Kidney (tissue), 14 donors: Measurements from ENCODE around the gene PTPN2. TPM values are rescaled to one million over a fixed set of nuclear protein-coding genes. Genes with fewer than 3 reads are reported as not detected.
A peak's percentile ranks its signal among the peaks of the same experiment; 100 is the strongest.
"Not testable (repeated sequence)": the region's sequence is repeated elsewhere in the genome, so short reads cannot be mapped to it uniquely, and the experiment has no call there.

Experiments
- DNase-seq, 5 donors: peaks; one replicate each; pipeline ENCODE4 v3.0.0-alpha.2; 2013 to 2020
- FAIRE-seq: peaks from 2 replicates; lab custom pipeline; 2012; peaks lifted over from hg19 to GRCh38; lab: Jason Lieb, UNC
- H3K27ac ChIP-seq, 2 donors: one replicate each; pipeline ENCODE4 v1.7.0; 2013; ENCODE audit warnings: low read depth in 2 of 2, low read length in 2 of 2, inconsistent platforms in 1 of 2
- H3K27me3 ChIP-seq: one replicate; pipeline ENCODE4 v1.7.1; 2013; ENCODE audit warnings: low read length, inconsistent platforms; ENCODE audit not compliant: control insufficient read depth, insufficient read depth
- H3K36me3 ChIP-seq, 3 donors: one replicate each; pipeline versions ENCODE4 v1.7.0 to v1.7.1; 2013; ENCODE audit warnings: low read length in 3 of 3, control low read depth in 1 of 3, inconsistent platforms in 1 of 3; ENCODE audit not compliant: insufficient read depth in 3 of 3, control insufficient read depth in 2 of 3
- H3K4me1 ChIP-seq, 3 donors: one replicate each; pipeline versions ENCODE4 v1.7.0 to v1.7.1; 2013; ENCODE audit warnings: low read length in 3 of 3, inconsistent platforms in 1 of 3, low read depth in 1 of 3; ENCODE audit not compliant: control insufficient read depth in 2 of 3, insufficient read depth in 2 of 3
- H3K4me3 ChIP-seq, 3 donors: one replicate each; pipeline versions ENCODE4 v1.7.0 to v1.8.1; 2013; ENCODE audit warnings: low read length in 3 of 3, control low read depth in 1 of 3, inconsistent platforms in 1 of 3
- H3K9ac ChIP-seq, 3 donors: one replicate each; pipeline versions ENCODE4 v1.7.0 to v1.7.1; 2013; ENCODE audit warnings: low read length in 3 of 3, control low read depth in 1 of 3, inconsistent platforms in 1 of 3
- H3K9me3 ChIP-seq, 3 donors: one replicate each; pipeline versions ENCODE4 v1.7.0 to v1.7.1; 2013; ENCODE audit warnings: low read length in 3 of 3, control low read depth in 1 of 3, inconsistent platforms in 1 of 3; ENCODE audit not compliant: control insufficient read depth in 2 of 3, insufficient read depth in 1 of 3
- CTCF ChIP-seq: IDR thresholded peaks from 3 replicates; pipeline ENCODE4 v1.5.1; 2012; ENCODE audit warnings: mild to moderate bottlenecking, moderate library complexity, borderline replicate concordance; ENCODE audit not compliant: insufficient read depth; ENCODE audit errors: extremely low read depth
- intact Hi-C: fragments of 100-400 bp; cut with DNase I; formaldehyde crosslinking; loops from one replicate; pipeline ENCODE4 v1.11.1; 2022
- polyA plus RNA-seq: library from polyadenylated mRNA; stranded (reverse); fragments of 350-450 nt; fragmentation: Illumina TruSeq; extraction: RNeasy Lipid Tissue Mini Kit (QIAGEN cat#74804); gene quantifications from one replicate; pipeline ENCODE4 v1.2.3, GENCODE V29; 2014; ENCODE audit warnings: low read depth, low replicate concordance; ENCODE audit not compliant: insufficient read depth
- total RNA-seq: library from RNA; stranded (reverse); fragmentation: NEBNext Ultra II Directional; extraction: Animal tissue kit (Norgen Biotek cat#: 25700); gene quantifications from one replicate; pipeline ENCODE4 v1.2.1, GENCODE V29; 2021
- donor health status: control.
- donor health status: control.
- donor health status: control.
- donor health status: control.
- donor health status: control.
- donor health status: DM: yes; HTN: yes; CAD: no.
- donor health status: Normal renal cell carcinoma (clear cell type).

PTPN2 gene
- total and polyA plus RNA-seq, 2 donors from 2014 or later, result 23.4 to 45.8 TPM

DNA sequence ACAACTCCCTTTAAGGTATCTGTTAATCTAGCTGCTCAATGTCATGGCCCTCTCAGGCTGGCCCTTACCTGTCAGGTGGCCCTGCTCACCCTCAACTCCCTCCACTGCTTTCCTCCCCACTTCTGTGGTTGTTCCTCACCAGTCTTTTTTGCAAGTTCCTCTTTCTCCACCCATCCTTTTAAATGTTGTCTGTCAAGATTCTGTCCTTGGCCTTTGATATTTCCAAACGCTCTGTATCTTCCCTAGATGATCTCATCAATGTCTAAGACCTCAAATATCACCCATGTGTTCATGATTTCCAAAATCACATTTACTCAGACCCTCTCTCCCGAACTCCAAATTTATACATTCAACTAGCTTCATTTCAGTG lies 3.5 kb downstream of the PTPN2 start:
- FAIRE-seq (no peak), DNase-seq (no peak)
- no peak overlapping the region for H3K9ac ChIP-seq
- H3K4me1 ChIP-seq, result peaks cover 0 to 8% (median 6%) of the 10 kb centered on the region in 3 donors
- H3K9me3 ChIP-seq, result no peaks in the 10 kb centered on the region
- TF ChIP-seq CTCF, result no peak
- intact Hi-C loops, result no loop called here
- peak overlapping the region in 1 of 2 donors; percentile 21 for H3K27ac ChIP-seq
- no peaks in the 10 kb centered on the region for H3K27me3 ChIP-seq
- no peak overlapping the region for H3K4me3 ChIP-seq
- no peaks in the 10 kb centered on the region for H3K36me3 ChIP-seq

GRCh38 chr18:12879840-12880540 lies 4.0 kb downstream of the PTPN2 start:
- Histone ChIP-seq H3K9me3 (no peaks in the 10 kb centered on the region), H3K4me1 (peaks cover 0 to 8% (median 6%) of the 10 kb centered on the region in 3 donors), H3K27me3 (no peaks in the 10 kb centered on the region), H3K27ac (peak overlapping the region in 1 of 2 donors; percentile 21), H3K36me3 (no peaks in the 10 kb centered on the region), H3K4me3 (no peak overlapping the region), H3K9ac (no peak overlapping the region)
- intact Hi-C loops, result no loop called here
- DNase-seq (no peak), FAIRE-seq (no peak)
- TF ChIP-seq CTCF, result no peak

DNA sequence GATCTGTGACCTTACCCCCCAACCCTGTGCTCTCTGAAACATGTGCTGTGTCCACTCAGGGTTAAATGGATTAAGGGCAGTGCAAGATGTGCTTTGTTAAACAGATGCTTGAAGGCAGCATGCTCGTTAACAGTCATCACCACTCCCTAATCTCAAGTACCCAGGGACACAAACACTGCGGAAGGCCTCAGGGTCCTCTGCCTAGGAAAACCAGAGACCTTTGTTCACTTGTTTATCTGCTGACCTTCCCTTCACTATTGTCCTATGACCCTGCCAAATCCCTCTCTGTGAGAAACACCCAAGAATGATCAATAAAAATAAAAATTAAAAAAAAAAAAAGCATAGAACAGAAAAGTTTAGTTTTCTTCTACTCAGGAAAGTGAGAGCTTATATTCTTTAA lies 9.0 kb downstream of the PTPN2 start:
- not testable (repeated sequence) for H3K4me1 ChIP-seq, H3K9me3 ChIP-seq, H3K27me3 ChIP-seq

DNA sequence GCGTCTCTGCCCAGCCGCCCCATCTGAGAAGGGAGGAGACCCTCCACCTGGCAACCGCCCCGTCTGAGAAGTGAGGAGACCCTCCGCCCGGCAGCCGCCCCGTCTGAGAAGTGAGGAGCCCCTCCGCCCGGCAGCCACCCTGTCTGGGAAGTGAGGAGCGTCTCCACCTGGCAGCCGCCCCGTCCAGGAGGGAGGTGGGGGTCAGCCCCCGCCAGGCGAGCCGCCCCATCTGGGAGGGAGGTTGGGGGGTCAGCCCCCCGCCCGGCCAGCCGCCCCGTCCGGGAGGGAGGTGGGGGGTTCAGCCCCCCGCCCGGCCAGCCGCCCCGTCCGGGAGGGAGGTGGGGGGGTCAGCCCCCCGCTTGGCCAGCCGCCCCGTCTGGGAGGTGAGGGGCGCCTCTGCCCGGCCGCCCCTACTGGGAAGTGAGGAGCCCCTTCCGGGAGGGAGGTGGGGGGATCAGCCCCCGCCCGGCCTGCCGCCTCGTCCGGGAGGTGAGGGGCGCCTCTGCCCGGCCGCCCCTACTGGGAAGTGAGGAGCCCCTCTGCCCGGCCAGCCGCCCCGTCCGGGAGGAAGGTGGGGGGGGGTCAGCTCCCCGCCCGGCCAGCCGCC lies 10.0 kb downstream of the PTPN2 start:
- H3K4me1 ChIP-seq, H3K27me3 ChIP-seq, H3K27ac ChIP-seq, H3K9me3 ChIP-seq, H3K36me3 ChIP-seq, intact Hi-C loops, H3K9ac ChIP-seq, H3K4me3 ChIP-seq, DNase-seq, FAIRE-seq: not testable (repeated sequence)

More for the DNA sequence above, 9.0 kb downstream of the PTPN2 start:
- intact Hi-C loops, H3K9ac ChIP-seq, H3K4me3 ChIP-seq, H3K27ac ChIP-seq, DNase-seq, FAIRE-seq, H3K36me3 ChIP-seq: not testable (repeated sequence)
